WERI-Rb-1 (cell line): ENCODE data around the gene TRMT10A.

Experiments
- DNase-seq: peaks from one replicate; pipeline ENCODE4 v3.0.0-alpha.2; 2020
- H3K27ac ChIP-seq: fragments of 250-450 bp; sonication (Bioruptor Pico); 2 replicates; pipeline ENCODE4 v1.5.1; 2020; ENCODE audit warnings: mild to moderate bottlenecking, moderate library complexity
- H3K27me3 ChIP-seq: fragments of 250-450 bp; sonication (Bioruptor Pico); 2 replicates; pipeline ENCODE4 v1.5.1; 2021; ENCODE audit warnings: mild to moderate bottlenecking, low read depth, moderate library complexity; ENCODE audit not compliant: insufficient read depth, severe bottlenecking
- H3K36me3 ChIP-seq: fragments of 250-450 bp; sonication (Bioruptor Pico); 2 replicates; pipeline ENCODE4 v1.5.1; 2020; ENCODE audit warnings: mild to moderate bottlenecking, moderate library complexity
- H3K4me3 ChIP-seq: 2 replicates; pipeline ENCODE4 v1.5.1; 2011; ENCODE audit warnings: low read depth, mild to moderate bottlenecking, control low read depth, low read length
- H3K9me3 ChIP-seq: fragments of 250-450 bp; sonication (Bioruptor Pico); 2 replicates; pipeline ENCODE4 v1.5.1; 2021; ENCODE audit warnings: mild to moderate bottlenecking, moderate library complexity; ENCODE audit not compliant: severe bottlenecking
- CTCF ChIP-seq: IDR thresholded peaks from 2 replicates; pipeline ENCODE4 v1.5.1; 2011; ENCODE audit warnings: low read depth, mild to moderate bottlenecking, control low read depth, inconsistent platforms, low read length

TRMT10A gene

GRCh38 chr4:99606716-99607115 is 42.9 kb upstream of the TRMT10A start:
- Histone ChIP-seq H3K27ac (no peak overlapping the region), H3K9me3 (no peaks in the 10 kb centered on the region), H3K4me3 (no peak overlapping the region), H3K36me3 (no peaks in the 10 kb centered on the region), H3K27me3 (no peaks in the 10 kb centered on the region)
- no peak for TF ChIP-seq CTCF
- no peak for DNase-seq

- Histone ChIP-seq H3K9me3 (no peaks in the 10 kb centered on the region), H3K27ac (no peak overlapping the region), H3K36me3 (no peaks in the 10 kb centered on the region), H3K4me3 (no peak overlapping the region), H3K27me3 (no peaks in the 10 kb centered on the region)
- no peak for TF ChIP-seq CTCF
- DNase-seq, result no peak
Observed at GRCh38 chr4:99594818-99595217, 31.0 kb upstream of the TRMT10A start.

DNA sequence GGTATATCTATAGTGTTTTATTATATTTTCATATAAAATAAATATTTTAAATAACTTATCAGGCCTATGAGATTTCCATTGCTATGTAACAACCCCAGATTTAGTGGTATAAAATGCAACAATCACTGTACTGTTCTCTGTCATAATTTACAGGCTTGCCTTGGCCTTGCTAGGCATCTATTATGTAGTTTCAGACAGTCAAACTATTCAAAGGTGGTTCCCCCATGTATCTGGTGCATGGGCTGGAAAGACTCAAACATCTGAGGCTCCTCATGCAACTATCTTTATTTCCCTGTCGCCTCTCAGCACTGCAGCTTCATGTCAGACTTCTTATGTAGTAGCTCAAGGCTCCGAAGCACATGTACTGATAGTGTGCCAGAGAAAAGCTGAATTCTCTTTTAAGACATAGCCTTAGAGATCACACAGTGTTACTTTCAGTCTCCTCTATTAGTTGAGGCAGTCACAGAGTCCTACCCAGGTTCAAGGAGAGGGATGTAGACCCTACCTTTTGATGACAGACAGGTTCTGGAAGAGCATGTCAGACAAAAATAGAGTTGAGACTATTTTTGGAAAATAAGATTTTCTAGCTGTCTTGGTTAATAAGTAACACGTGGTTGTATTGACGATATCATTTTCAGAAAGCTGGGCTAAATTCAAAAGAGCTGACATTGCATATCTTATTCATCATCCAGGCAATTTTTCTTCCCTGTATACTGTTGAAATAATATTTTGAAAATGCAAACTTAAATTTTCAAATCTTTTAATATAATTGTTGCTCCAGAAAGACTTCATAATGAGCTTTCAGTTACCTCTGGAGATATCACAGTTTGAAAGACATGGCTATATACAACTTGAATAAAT is 30.2 kb upstream of the TRMT10A start:
- Histone ChIP-seq H3K36me3 (no peaks in the 10 kb centered on the region), H3K27me3 (no peaks in the 10 kb centered on the region), H3K4me3 (no peak overlapping the region), H3K27ac (no peak overlapping the region), H3K9me3 (no peaks in the 10 kb centered on the region)
- DNase-seq, result no peak
- no peak for TF ChIP-seq CTCF

GRCh38 chr4:99591757-99592156 is 27.9 kb upstream of the TRMT10A start:
- TF ChIP-seq CTCF, result no peak
- H3K9me3 ChIP-seq, result no peaks in the 10 kb centered on the region
- DNase-seq, result no peak
- H3K27me3 ChIP-seq, result no peaks in the 10 kb centered on the region
- H3K4me3 ChIP-seq, result no peak overlapping the region
- no peaks in the 10 kb centered on the region for H3K36me3 ChIP-seq
- no peak overlapping the region for H3K27ac ChIP-seq

DNA sequence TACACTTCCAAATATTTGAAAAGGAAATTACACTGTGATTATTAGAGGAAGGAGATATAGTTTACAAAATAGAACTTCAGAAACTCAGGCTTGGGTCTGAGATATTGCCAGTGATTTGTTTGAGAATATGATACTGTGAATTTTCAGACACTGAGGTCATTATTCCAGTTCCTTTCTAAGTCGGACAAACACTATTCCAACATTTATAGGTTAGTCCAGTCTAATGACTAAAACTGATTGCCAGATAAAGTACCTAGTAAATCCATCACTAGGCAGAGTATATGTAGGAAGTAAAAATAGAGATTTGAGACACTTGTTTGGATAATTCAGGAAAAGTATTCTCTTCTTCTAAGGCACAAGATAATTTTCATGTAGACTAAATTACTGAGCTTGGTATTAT is 24.0 kb upstream of the TRMT10A start:
- no peak for TF ChIP-seq CTCF
- H3K36me3 ChIP-seq, result no peaks in the 10 kb centered on the region
- no peaks in the 10 kb centered on the region for H3K27me3 ChIP-seq
- DNase-seq, result no peak
- no peak overlapping the region for H3K27ac ChIP-seq
- no peak overlapping the region for H3K4me3 ChIP-seq
- no peaks in the 10 kb centered on the region for H3K9me3 ChIP-seq

DNA sequence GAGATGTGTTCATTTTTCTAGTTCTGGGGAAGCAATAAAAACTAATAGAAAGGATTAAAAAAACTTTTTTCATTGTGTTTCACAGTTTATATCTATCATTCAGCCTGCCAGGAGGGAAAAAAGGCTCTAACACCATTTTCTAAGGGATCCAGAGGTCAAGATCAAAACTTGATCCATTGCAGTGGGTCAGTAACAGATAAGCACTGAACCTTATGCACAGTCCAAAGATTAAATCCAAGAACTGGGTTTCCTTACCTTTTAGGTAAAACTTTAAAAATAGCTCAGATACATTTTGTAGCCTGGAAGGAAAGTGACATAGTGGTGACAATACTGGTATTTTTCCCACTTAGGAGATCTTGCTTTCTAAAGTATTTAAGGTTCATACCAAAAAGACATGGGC is 23.5 kb upstream of the TRMT10A start:
- TF ChIP-seq CTCF, result no peak
- Histone ChIP-seq H3K9me3 (no peaks in the 10 kb centered on the region), H3K27me3 (no peaks in the 10 kb centered on the region), H3K27ac (no peak overlapping the region), H3K36me3 (no peaks in the 10 kb centered on the region), H3K4me3 (no peak overlapping the region)
- DNase-seq, result no peak
